A204.1 (cell line): ENCODE data around the gene TCP11.

Source experiments
- FAIRE-seq: peaks from 2 replicates; lab custom pipeline; 2012; peaks lifted over from hg19 to GRCh38; lab: Jason Lieb, UNC

The TCP11 gene

GRCh38 chr6:35170891-35171290 is 29.8 kb upstream of the TCP11 start:
- FAIRE-seq, result no peak

GRCh38 chr6:35170166-35170565 is 29.0 kb upstream of the TCP11 start:
- no peak for FAIRE-seq

- no peak for FAIRE-seq
These were observed 27.3 kb upstream of the TCP11 start for GRCh38 chr6:35168461-35168861.

- FAIRE-seq, result no peak
These were observed 26.4 kb upstream of the TCP11 start for GRCh38 chr6:35167505-35167904.

GRCh38 chr6:35166520-35166919 is 25.4 kb upstream of the TCP11 start:
- no peak for FAIRE-seq

GRCh38 chr6:35166116-35166515 is 25.0 kb upstream of the TCP11 start:
- no peak for FAIRE-seq

GRCh38 chr6:35165630-35166071 is 24.5 kb upstream of the TCP11 start:
- no peak for FAIRE-seq

- no peak for FAIRE-seq
These were observed 23.7 kb upstream of the TCP11 start for GRCh38 chr6:35164868-35165267.

GRCh38 chr6:35164277-35164676 is 23.1 kb upstream of the TCP11 start:
- FAIRE-seq, result no peak

GRCh38 chr6:35163836-35164235 is 22.7 kb upstream of the TCP11 start:
- FAIRE-seq, result no peak

GRCh38 chr6:35161776-35162607 is 20.9 kb upstream of the TCP11 start:
- FAIRE-seq, result no peak

- no peak for FAIRE-seq
These were observed 20.1 kb upstream of the TCP11 start for GRCh38 chr6:35161266-35161665.

- no peak for FAIRE-seq
These were observed 19.5 kb upstream of the TCP11 start for GRCh38 chr6:35160642-35161041.

- FAIRE-seq, result no peak
These were observed 17.4 kb upstream of the TCP11 start for GRCh38 chr6:35158520-35158919.

- no peak for FAIRE-seq
These were observed 13.8 kb upstream of the TCP11 start for GRCh38 chr6:35154947-35155346.

- no peak for FAIRE-seq
These were observed 13.1 kb upstream of the TCP11 start for GRCh38 chr6:35154262-35154661.

- no peak for FAIRE-seq
These were observed 11.0 kb upstream of the TCP11 start for GRCh38 chr6:35152067-35152707.

- no peak for FAIRE-seq
These were observed 10.3 kb upstream of the TCP11 start for GRCh38 chr6:35151466-35151865.

GRCh38 chr6:35149891-35150566 is 8.9 kb upstream of the TCP11 start:
- FAIRE-seq, result no peak

GRCh38 chr6:35148167-35148741 is 7.1 kb upstream of the TCP11 start:
- FAIRE-seq, result no peak

GRCh38 chr6:35147486-35147885 is 6.3 kb upstream of the TCP11 start:
- FAIRE-seq, result no peak

- no peak for FAIRE-seq
These were observed 5.9 kb upstream of the TCP11 start for GRCh38 chr6:35147026-35147425.

- no peak for FAIRE-seq
These were observed 5.3 kb upstream of the TCP11 start for GRCh38 chr6:35146453-35146852.
